EL (cell line): ENCODE measurements around the gene PITPNM3.
A peak's percentile ranks its signal among the peaks of the same experiment; 100 is the strongest.

Source experiments
- DNase-seq: peaks from one replicate; pipeline ENCODE4 v3.0.0-alpha.2; 2016

Gene PITPNM3

GRCh38 chr17:6551356-6551755 lies 5.0 kb downstream of the PITPNM3 start:
- no peak for DNase-seq

GRCh38 chr17:6549384-6550036 lies 6.8 kb downstream of the PITPNM3 start:
- no peak for DNase-seq

- no peak for DNase-seq
Measured at GRCh38 chr17:6548578-6549330, 7.6 kb downstream of the PITPNM3 start.

- no peak for DNase-seq
Measured at GRCh38 chr17:6548034-6548433, 8.3 kb downstream of the PITPNM3 start.

- DNase-seq: no peak
Measured at GRCh38 chr17:6547336-6547735, 9.0 kb downstream of the PITPNM3 start.

- DNase-seq: peak; percentile 23
Measured at GRCh38 chr17:6546069-6546718, 10.2 kb downstream of the PITPNM3 start.

- no peak for DNase-seq
Measured at GRCh38 chr17:6545291-6545690, 11.1 kb downstream of the PITPNM3 start.

GRCh38 chr17:6544011-6544370 lies 12.4 kb downstream of the PITPNM3 start:
- no peak for DNase-seq

- DNase-seq: no peak
Measured at GRCh38 chr17:6543079-6544010, 13.0 kb downstream of the PITPNM3 start.

GRCh38 chr17:6542577-6542976 lies 13.8 kb downstream of the PITPNM3 start:
- DNase-seq: no peak

- no peak for DNase-seq
Measured at GRCh38 chr17:6541886-6542285, 14.5 kb downstream of the PITPNM3 start.

- no peak for DNase-seq
Measured at GRCh38 chr17:6539871-6540270, 16.5 kb downstream of the PITPNM3 start.

- DNase-seq: no peak
Measured at GRCh38 chr17:6536566-6537065, 19.7 kb downstream of the PITPNM3 start.

GRCh38 chr17:6536053-6536452 lies 20.3 kb downstream of the PITPNM3 start:
- no peak for DNase-seq

- DNase-seq: no peak
Measured at GRCh38 chr17:6534846-6535514, 21.4 kb downstream of the PITPNM3 start.

- no peak for DNase-seq
Measured at GRCh38 chr17:6532441-6532885, 23.9 kb downstream of the PITPNM3 start.

- no peak for DNase-seq
Measured at GRCh38 chr17:6531575-6531974, 24.8 kb downstream of the PITPNM3 start.

- no peak for DNase-seq
Measured at GRCh38 chr17:6530324-6530920, 25.9 kb downstream of the PITPNM3 start.

GRCh38 chr17:6528557-6528956 lies 27.8 kb downstream of the PITPNM3 start:
- no peak for DNase-seq

- no peak for DNase-seq
Measured at GRCh38 chr17:6526362-6527152, 29.8 kb downstream of the PITPNM3 start.

GRCh38 chr17:6525731-6526130 lies 30.6 kb downstream of the PITPNM3 start:
- DNase-seq: no peak
